Measurements from ENCODE around the gene ARHGAP8. TPM values are rescaled to one million over a fixed set of nuclear protein-coding genes. Genes with fewer than 3 reads are reported as not detected.

ARHGAP8 gene
- total RNA-seq, 2 experiments from 2014 or later = 5.7 to 6.3 TPM

- TF ChIP-seq CTCF (IDR thresholded peaks at IDR 0.05) = no peak
- no peaks in the 10 kb centered on the region for H3K9me3 Mint-ChIP-seq
- H3K4me3 Mint-ChIP-seq = no peak overlapping the region
- DNase-seq (no peak), ATAC-seq (ENCODE audit: poor library complexity) (no peak)
- no peaks in the 10 kb centered on the region for H3K27me3 ChIP-seq (ENCODE audit: control insufficient read depth in 1 of 2, insufficient read depth in 2 of 2, low read length in 2 of 2)
- H3K4me1 Mint-ChIP-seq (ENCODE audit: low read depth) = no peaks in the 10 kb centered on the region
- no peak overlapping the region for H3K27ac Mint-ChIP-seq
- H3K4me1 ChIP-seq (ENCODE audit: insufficient read depth, low read length) = peaks cover 5% of the 10 kb centered on the region
- no peaks in the 10 kb centered on the region for H3K36me3 Mint-ChIP-seq (ENCODE audit: low read depth)
- POLR2A ChIA-PET = no interaction called here
- H3K36me3 ChIP-seq (ENCODE audit: insufficient read depth, low read length) = no peaks in the 10 kb centered on the region
- no peak overlapping the region for H3K4me3 ChIP-seq (ENCODE audit: low read length)
- H3K9me3 ChIP-seq (ENCODE audit: control insufficient read depth in 1 of 2, insufficient read depth in 1 of 2, low read length in 2 of 2) = no peaks in the 10 kb centered on the region
- H3K27ac ChIP-seq (ENCODE audit: low read depth in 1 of 2, low read length in 2 of 2) = no peak overlapping the region
- intact Hi-C loops (cut with DNase I, micrococcal nuclease) = loop anchor here in 1 of 2 experiments (5.0 to 10.0 kb wide), 2 partner anchors 271 to 383 kb away; no protein-coding TSS in a partner anchor
- CTCF ChIA-PET = no interaction called here
- H3K27me3 Mint-ChIP-seq = peaks cover 10% of the 10 kb centered on the region
Measured at GRCh38 chr22:44823806-44824205, 71.4 kb downstream of the ARHGAP8 start.

GRCh38 chr22:44824271-44824670 lies 71.9 kb downstream of the ARHGAP8 start:
- Histone ChIP-seq H3K27me3 (ENCODE audit: control insufficient read depth in 1 of 2, insufficient read depth in 2 of 2, low read length in 2 of 2) (no peaks in the 10 kb centered on the region), H3K27ac (ENCODE audit: low read depth in 1 of 2, low read length in 2 of 2) (no peak overlapping the region), H3K9me3 (ENCODE audit: control insufficient read depth in 1 of 2, insufficient read depth in 1 of 2, low read length in 2 of 2) (no peaks in the 10 kb centered on the region), H3K4me3 (ENCODE audit: low read length) (no peak overlapping the region), H3K36me3 (ENCODE audit: insufficient read depth, low read length) (no peaks in the 10 kb centered on the region), H3K4me1 (ENCODE audit: insufficient read depth, low read length) (peaks cover 5% of the 10 kb centered on the region)
- Mint-ChIP-seq H3K27ac (no peak overlapping the region), H3K4me1 (ENCODE audit: low read depth) (no peaks in the 10 kb centered on the region), H3K4me3 (no peak overlapping the region), H3K27me3 (peaks cover 10% of the 10 kb centered on the region), H3K36me3 (ENCODE audit: low read depth) (no peaks in the 10 kb centered on the region), H3K9me3 (no peaks in the 10 kb centered on the region)
- no peak for TF ChIP-seq CTCF (IDR thresholded peaks at IDR 0.05)
- ChIA-PET CTCF (no interaction called here), POLR2A (no interaction called here)
- ATAC-seq (ENCODE audit: poor library complexity) (no peak), DNase-seq (no peak)
- intact Hi-C loops (cut with DNase I, micrococcal nuclease) = loop anchor here in 1 of 2 experiments (5.0 to 10.0 kb wide), 2 partner anchors 271 to 383 kb away; no protein-coding TSS in a partner anchor

GRCh38 chr22:44825310-44826150 lies 73.2 kb downstream of the ARHGAP8 start:
- no peaks in the 10 kb centered on the region for H3K9me3 Mint-ChIP-seq
- TF ChIP-seq CTCF (IDR thresholded peaks at IDR 0.05) = no peak
- DNase-seq (no peak), ATAC-seq (ENCODE audit: poor library complexity) (no peak)
- H3K27me3 ChIP-seq (ENCODE audit: control insufficient read depth in 1 of 2, insufficient read depth in 2 of 2, low read length in 2 of 2) = no peaks in the 10 kb centered on the region
- no peak overlapping the region for H3K27ac ChIP-seq (ENCODE audit: low read depth in 1 of 2, low read length in 2 of 2)
- no peak overlapping the region for H3K27ac Mint-ChIP-seq
- peaks cover 3% of the 10 kb centered on the region for H3K4me1 ChIP-seq (ENCODE audit: insufficient read depth, low read length)
- ChIA-PET POLR2A (no interaction called here), CTCF (no interaction called here)
- peaks cover 10% of the 10 kb centered on the region for H3K27me3 Mint-ChIP-seq
- H3K4me3 ChIP-seq (ENCODE audit: low read length) = no peak overlapping the region
- no peaks in the 10 kb centered on the region for H3K9me3 ChIP-seq (ENCODE audit: control insufficient read depth in 1 of 2, insufficient read depth in 1 of 2, low read length in 2 of 2)
- no peak overlapping the region for H3K4me3 Mint-ChIP-seq
- intact Hi-C loops (cut with DNase I, micrococcal nuclease) = loop anchor here in 1 of 2 experiments (10.0 kb wide), 1 partner anchor 269 kb away; no protein-coding TSS in a partner anchor
- H3K4me1 Mint-ChIP-seq (ENCODE audit: low read depth) = no peaks in the 10 kb centered on the region
- H3K36me3 ChIP-seq (ENCODE audit: insufficient read depth, low read length) = no peaks in the 10 kb centered on the region
- H3K36me3 Mint-ChIP-seq (ENCODE audit: low read depth) = no peaks in the 10 kb centered on the region
